Measurements from ENCODE around the gene KLHDC8A. TPM values are rescaled to one million over a fixed set of nuclear protein-coding genes. Genes with fewer than 3 reads are reported as not detected.

KLHDC8A gene
- total RNA-seq, 1 experiment from 2014 or later, result 0.49 TPM

DNA sequence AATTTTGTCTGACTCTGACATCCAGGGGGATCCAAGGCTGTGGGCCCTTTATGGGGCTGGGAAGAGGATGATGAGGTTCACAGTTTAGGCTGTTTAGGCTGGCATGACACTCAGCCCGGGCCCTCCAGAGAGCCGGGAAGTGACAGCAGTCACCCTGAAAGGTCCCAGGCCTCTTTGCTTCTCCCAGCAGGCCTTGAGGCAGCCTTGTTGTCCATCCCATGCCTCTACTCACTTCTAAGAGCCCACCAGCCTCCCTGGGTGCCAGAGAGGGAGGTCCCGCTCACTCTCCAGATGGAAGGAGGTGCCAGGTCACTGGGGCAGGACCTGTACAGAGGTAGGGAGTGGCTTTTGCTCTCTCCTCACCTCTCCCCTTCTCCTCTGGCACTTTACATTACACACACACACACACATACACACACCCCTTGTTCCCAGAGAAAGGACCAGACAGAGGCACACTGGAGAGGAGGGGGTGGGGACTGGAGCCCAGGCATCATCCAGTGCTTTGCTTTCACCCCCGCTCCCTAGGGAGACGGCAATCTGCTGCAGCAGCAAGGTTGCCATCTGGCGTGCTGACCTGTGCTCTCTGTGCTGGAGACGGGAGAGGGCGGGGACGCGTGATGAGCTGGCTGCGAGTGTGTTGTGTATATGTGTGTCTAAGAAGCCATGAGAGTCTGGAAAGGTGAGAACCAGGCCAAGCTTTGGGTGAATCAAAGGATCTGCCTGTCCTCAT, 4.6 kb downstream of the KLHDC8A start:
- no peaks in the 10 kb centered on the region for H3K27me3 ChIP-seq (ENCODE audit: insufficient read depth, low read length)
- no peak overlapping the region for H3K27ac ChIP-seq (ENCODE audit: low read depth, low read length)
- DNase-seq (ENCODE audit: low read depth, low spot score) (no peak), ATAC-seq (peak; percentile 79)
- TF ChIP-seq, protein P1, sequence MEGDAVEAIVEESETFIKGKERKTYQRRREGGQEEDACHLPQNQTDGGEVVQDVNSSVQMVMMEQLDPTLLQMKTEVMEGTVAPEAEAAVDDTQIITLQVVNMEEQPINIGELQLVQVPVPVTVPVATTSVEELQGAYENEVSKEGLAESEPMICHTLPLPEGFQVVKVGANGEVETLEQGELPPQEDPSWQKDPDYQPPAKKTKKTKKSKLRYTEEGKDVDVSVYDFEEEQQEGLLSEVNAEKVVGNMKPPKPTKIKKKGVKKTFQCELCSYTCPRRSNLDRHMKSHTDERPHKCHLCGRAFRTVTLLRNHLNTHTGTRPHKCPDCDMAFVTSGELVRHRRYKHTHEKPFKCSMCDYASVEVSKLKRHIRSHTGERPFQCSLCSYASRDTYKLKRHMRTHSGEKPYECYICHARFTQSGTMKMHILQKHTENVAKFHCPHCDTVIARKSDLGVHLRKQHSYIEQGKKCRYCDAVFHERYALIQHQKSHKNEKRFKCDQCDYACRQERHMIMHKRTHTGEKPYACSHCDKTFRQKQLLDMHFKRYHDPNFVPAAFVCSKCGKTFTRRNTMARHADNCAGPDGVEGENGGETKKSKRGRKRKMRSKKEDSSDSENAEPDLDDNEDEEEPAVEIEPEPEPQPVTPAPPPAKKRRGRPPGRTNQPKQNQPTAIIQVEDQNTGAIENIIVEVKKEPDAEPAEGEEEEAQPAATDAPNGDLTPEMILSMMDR (IDR thresholded peaks at IDR 0.05 in 2 of 3, conservative IDR thresholded peaks at IDR 0.05 in 1 of 3; ENCODE audit: borderline replicate concordance in 1 of 3, insufficient read depth in 1 of 3, low read depth in 2 of 3, low read length in 2 of 3), result peak in 1 of 3 experiments; percentile 37; a peak in 1 of 6 replicates
- TF ChIP-seq FOSL1 (IDR thresholded peaks at IDR 0.05; ENCODE audit: low read depth), result no peak
- TF ChIP-seq ZFX (IDR thresholded peaks at IDR 0.05), result 0 out of 2 replicates have a peak, but pooled peaks have one; percentile 8
- no peak for TF ChIP-seq TCF7L2 (IDR thresholded peaks at IDR 0.05; ENCODE audit: borderline replicate concordance, extremely low read depth, insufficient read depth, insufficient read length)
- no peak for TF ChIP-seq CBX3 (IDR thresholded peaks at IDR 0.05; ENCODE audit: low read depth)
- no peak for TF ChIP-seq POLR2A (IDR thresholded peaks at IDR 0.05; ENCODE audit: borderline replicate concordance, extremely low read depth, insufficient read depth, insufficient read length)
- TF ChIP-seq RAD21 (IDR thresholded peaks at IDR 0.05; ENCODE audit: low read depth), result peak; percentile 30; the same call in 1 of the 2 replicates
- ChIA-PET POLR2A (no interaction called here), CTCF (interaction anchor here (0.7 to 3.1 kb wide), 5 partner anchors 15 to 172 kb away, joined by 3 to 49 read pairs (median 4); no protein-coding TSS in a partner anchor), RAD21 (ENCODE audit: low non-redundant PET in 1 of 2, low total read pairs in 2 of 2, uncharacterized antibody in 2 of 2, unreplicated experiment in 2 of 2) (no interaction called here)
- no peaks in the 10 kb centered on the region for H3K9me3 ChIP-seq (ENCODE audit: control insufficient read depth in 1 of 2, insufficient read depth in 1 of 2, low read depth in 1 of 2, low read length in 2 of 2)
- H3K4me3 ChIP-seq (replicated peaks in 1 of 2; ENCODE audit: low read depth in 1 of 2, low read length in 2 of 2), result no peak overlapping the region
- intact Hi-C loops (cut with micrococcal nuclease), result no loop called here
- BruUV-seq (replicated peaks), result no TSS peak
- no peaks in the 10 kb centered on the region for H4K20me1 ChIP-seq (ENCODE audit: insufficient read depth)
- H3K36me3 ChIP-seq (ENCODE audit: control insufficient read depth in 1 of 2, insufficient read depth in 2 of 2, low read length in 2 of 2), result no peaks in the 10 kb centered on the region
- no peaks in the 10 kb centered on the region for H3K9me2 ChIP-seq (ENCODE audit: insufficient read depth)
- H3K4me2 ChIP-seq (ENCODE audit: low read length), result peak overlapping the region; percentile 44
- H3K79me2 ChIP-seq (ENCODE audit: insufficient read depth, low read length), result no peaks in the 10 kb centered on the region
- H3K4me1 ChIP-seq (ENCODE audit: control insufficient read depth in 1 of 2, insufficient read depth in 2 of 2, low read length in 2 of 2), result peaks cover 2 to 28% of the 10 kb centered on the region in 2 experiments; a peak in 3 of 4 replicates
- 0 out of 2 replicates have a peak overlapping the region, but pooled peaks have one; percentile 20 for H3K9ac ChIP-seq (ENCODE audit: low read length)
- H2AFZ ChIP-seq (ENCODE audit: low read depth, low read length, poor library complexity, severe bottlenecking), result peak overlapping the region; percentile 82
